Osteocyte (in vitro differentiated cells): Measurements from ENCODE around the gene RIMS4. TPM values are rescaled to one million over a fixed set of nuclear protein-coding genes. Genes with fewer than 3 reads are reported as not detected.

Experiments used
- DNase-seq: peaks from one replicate; pipeline ENCODE4 v3.0.0; 2021; ENCODE audit warnings: mixed read lengths; ENCODE audit not compliant: unreplicated experiment; ENCODE audit errors: extremely low spot score
- H3K27ac Mint-ChIP-seq: one replicate; pipeline ENCODE4 v1.8.0; 2021; ENCODE audit warnings: mild to moderate bottlenecking, mixed read lengths; ENCODE audit not compliant: unreplicated experiment
- H3K27me3 Mint-ChIP-seq: one replicate; pipeline ENCODE4 v1.8.0; 2021; ENCODE audit warnings: mixed read lengths; ENCODE audit not compliant: unreplicated experiment
- H3K36me3 Mint-ChIP-seq: one replicate; pipeline ENCODE4 v1.8.0; 2021; ENCODE audit warnings: mixed read lengths; ENCODE audit not compliant: unreplicated experiment
- H3K4me1 Mint-ChIP-seq: one replicate; pipeline ENCODE4 v1.8.0; 2021; ENCODE audit warnings: mixed read lengths; ENCODE audit not compliant: unreplicated experiment
- H3K4me3 Mint-ChIP-seq: one replicate; pipeline ENCODE4 v1.8.0; 2021; ENCODE audit warnings: mild to moderate bottlenecking, moderate library complexity, mixed read lengths; ENCODE audit not compliant: unreplicated experiment
- H3K9me3 Mint-ChIP-seq: one replicate; pipeline ENCODE4 v1.8.0; 2021; ENCODE audit warnings: mixed read lengths; ENCODE audit not compliant: unreplicated experiment
- CTCF ChIP-seq: fragments of 200-600 bp; sonication (generic); IDR thresholded peaks from 2 replicates; pipeline ENCODE4 v1.5.0; 2021; ENCODE audit warnings: antibody characterized with exemption, mild to moderate bottlenecking, moderate library complexity
- total RNA-seq: library from RNA; stranded (reverse); gene quantifications from 2 replicates; pipeline ENCODE4 v1.2.1, GENCODE V29; 2021

RIMS4 gene
- total RNA-seq, 1 donor from 2014 or later: 0.75 TPM

GRCh38 chr20:44850837-44851236, 40.5 kb upstream of the RIMS4 start:
- peaks cover 3% of the 10 kb centered on the region for H3K36me3 Mint-ChIP-seq
- no peaks in the 10 kb centered on the region for H3K9me3 Mint-ChIP-seq
- H3K27me3 Mint-ChIP-seq: peaks cover 57% of the 10 kb centered on the region
- no peak overlapping the region for H3K4me3 Mint-ChIP-seq
- no peak for DNase-seq
- H3K27ac Mint-ChIP-seq: no peak overlapping the region
- no peak for TF ChIP-seq CTCF
- H3K4me1 Mint-ChIP-seq: no peaks in the 10 kb centered on the region

GRCh38 chr20:44850272-44850671, 39.9 kb upstream of the RIMS4 start:
- Mint-ChIP-seq H3K4me1 (no peaks in the 10 kb centered on the region), H3K27ac (no peak overlapping the region), H3K36me3 (peaks cover 3% of the 10 kb centered on the region), H3K4me3 (no peak overlapping the region), H3K27me3 (peaks cover 58% of the 10 kb centered on the region), H3K9me3 (no peaks in the 10 kb centered on the region)
- peak; percentile 6 for DNase-seq
- TF ChIP-seq CTCF: no peak

- Mint-ChIP-seq H3K4me3 (no peak overlapping the region), H3K27me3 (peaks cover 58% of the 10 kb centered on the region), H3K4me1 (no peaks in the 10 kb centered on the region), H3K27ac (no peak overlapping the region), H3K9me3 (no peaks in the 10 kb centered on the region), H3K36me3 (no peaks in the 10 kb centered on the region)
- DNase-seq: no peak
- TF ChIP-seq CTCF: no peak
These were observed 39.4 kb upstream of the RIMS4 start for GRCh38 chr20:44849703-44850102.

- Mint-ChIP-seq H3K27me3 (peaks cover 50% of the 10 kb centered on the region), H3K9me3 (no peaks in the 10 kb centered on the region), H3K27ac (no peak overlapping the region), H3K36me3 (no peaks in the 10 kb centered on the region), H3K4me1 (no peaks in the 10 kb centered on the region), H3K4me3 (no peak overlapping the region)
- TF ChIP-seq CTCF: no peak
- DNase-seq: peak; percentile 2
These were observed 38.1 kb upstream of the RIMS4 start for GRCh38 chr20:44848254-44849015.

- TF ChIP-seq CTCF: no peak
- Mint-ChIP-seq H3K27ac (no peak overlapping the region), H3K4me3 (no peak overlapping the region), H3K27me3 (peaks cover 53% of the 10 kb centered on the region), H3K9me3 (peaks cover 4% of the 10 kb centered on the region), H3K4me1 (no peaks in the 10 kb centered on the region), H3K36me3 (no peaks in the 10 kb centered on the region)
- peak; percentile 27 for DNase-seq
These were observed 33.5 kb upstream of the RIMS4 start for GRCh38 chr20:44843876-44844275.
